Keratinocyte (primary cell): ENCODE data around the gene DET1. TPM values are rescaled to one million over a fixed set of nuclear protein-coding genes. Genes with fewer than 3 reads are reported as not detected.

Experiments
- DNase-seq: peaks from one replicate; pipeline ENCODE4 v3.0.0-alpha.2; 2011; ENCODE audit warnings: low read depth, missing footprints, low spot score
- FAIRE-seq: peaks from 2 replicates; lab custom pipeline; 2011; peaks lifted over from hg19 to GRCh38; lab: Jason Lieb, UNC
- H2AFZ ChIP-seq: 2 replicates; pipeline ENCODE4 v1.6.0; 2012; ENCODE audit warnings: low read length, control low read depth, inconsistent platforms; ENCODE audit not compliant: control insufficient read depth
- H3K27ac ChIP-seq: 2 replicates; pipeline ENCODE4 v1.5.1; 2011; ENCODE audit warnings: low read length; ENCODE audit not compliant: control insufficient read depth, insufficient read depth
- H3K27me3 ChIP-seq: 3 replicates; pipeline ENCODE4 v1.6.0; 2011; ENCODE audit warnings: low read length; ENCODE audit not compliant: control insufficient read depth, insufficient read depth; ENCODE audit errors: extremely low read depth
- H3K36me3 ChIP-seq, 2 experiments: 2 replicates in 1 of 2; 3 replicates in 1 of 2; pipeline ENCODE4 v1.5.1; 2011; ENCODE audit warnings: low read length in 2 of 2, mild to moderate bottlenecking in 1 of 2; ENCODE audit not compliant: control insufficient read depth in 2 of 2, insufficient read depth in 2 of 2; ENCODE audit errors: extremely low read depth in 1 of 2
- H3K4me1 ChIP-seq: 3 replicates; pipeline ENCODE4 v1.5.1; 2011; ENCODE audit warnings: low read length; ENCODE audit not compliant: control insufficient read depth, insufficient read depth; ENCODE audit errors: extremely low read depth
- H3K4me2 ChIP-seq: 3 replicates; pipeline ENCODE4 v1.6.0; 2011; ENCODE audit warnings: low read depth, low read length; ENCODE audit not compliant: control insufficient read depth, insufficient read depth; ENCODE audit errors: extremely low read depth
- H3K4me3 ChIP-seq, 3 experiments: fragments of 200-600 bp in 1 of 3; sonication (generic) in 1 of 3; 2 replicates in 2 of 3; 3 replicates in 1 of 3; pipeline ENCODE4 v1.5.1; 2011 to 2016; ENCODE audit warnings: low read length in 3 of 3, mild to moderate bottlenecking in 3 of 3, control low read depth in 2 of 3, inconsistent platforms in 1 of 3, low read depth in 1 of 3, mixed read lengths in 1 of 3, mixed run types in 1 of 3, moderate library complexity in 1 of 3; ENCODE audit not compliant: control insufficient read depth in 2 of 3, insufficient read depth in 2 of 3; ENCODE audit errors: extremely low read depth in 1 of 3
- H3K79me2 ChIP-seq: 2 replicates; pipeline ENCODE4 v1.6.0; 2012; ENCODE audit warnings: low read length; ENCODE audit not compliant: control insufficient read depth, insufficient read depth
- H3K9ac ChIP-seq: 3 replicates; pipeline ENCODE4 v1.6.0; 2011; ENCODE audit warnings: low read length; ENCODE audit not compliant: control insufficient read depth, insufficient read depth; ENCODE audit errors: extremely low read depth
- H3K9me1 ChIP-seq: 3 replicates; pipeline ENCODE4 v1.6.0; 2011; ENCODE audit warnings: low read length; ENCODE audit not compliant: control insufficient read depth, insufficient read depth; ENCODE audit errors: extremely low read depth
- H3K9me3 ChIP-seq: 2 replicates; pipeline ENCODE4 v1.5.1; 2012; ENCODE audit warnings: low read depth, low read length; ENCODE audit not compliant: control insufficient read depth
- H4K20me1 ChIP-seq: 3 replicates; pipeline ENCODE4 v1.6.0; 2011; ENCODE audit warnings: low read length; ENCODE audit not compliant: control insufficient read depth, insufficient read depth; ENCODE audit errors: extremely low read depth
- CTCF ChIP-seq, 3 experiments: IDR thresholded peaks in 1 of 3; conservative IDR thresholded peaks in 1 of 3; optimal IDR thresholded peaks in 1 of 3; 2 replicates in 2 of 3; 3 replicates in 1 of 3; pipeline versions ENCODE3 to v1.5.1; 2011; ENCODE audit warnings: low read length in 3 of 3, mild to moderate bottlenecking in 3 of 3, moderate library complexity in 2 of 3, control low read depth in 1 of 3, inconsistent platforms in 1 of 3; ENCODE audit not compliant: insufficient read depth in 2 of 3; ENCODE audit errors: extremely low read depth in 1 of 3
- EZH2 ChIP-seq: IDR thresholded peaks from one replicate; pipeline ENCODE4 v1.6.1; 2012; ENCODE audit warnings: inconsistent platforms, mild to moderate bottlenecking, low read length, moderate library complexity
- dilution Hi-C: fragments of 300-500 bp; cut with MboI; formaldehyde crosslinking; loops from one replicate; pipeline ENCODE4 v1.7.0; 2020; ENCODE audit warnings: low sequenced_read_pairs; ENCODE audit not compliant: extremely low pct_ligation_motif_present
- polyA plus RNA-seq, 5 experiments: library from polyadenylated mRNA; depleted of rRNA in 3 of 5; stranded (reverse) in 3 of 5; stranded (forward) in 1 of 5; unstranded in 1 of 5; fragments of >200 nt; gene quantifications; 1 replicate in 1 of 5; 2 replicates in 3 of 5; 3 replicates in 1 of 5; pipeline versions ENCODE4 v1.2.1 to v1.2.3, GENCODE V29; 2011 to 2012; ENCODE audit warnings: missing spikeins in 2 of 5, low read depth in 1 of 5, low replicate concordance in 1 of 5

Gene DET1
- polyA plus RNA-seq, 1 donor (not counting 4 experiments of a cell fraction or from before 2014, with no cell fraction given) = 1.1 TPM

GRCh38 chr15:88509964-88510363, 36.5 kb downstream of the DET1 start:
- H4K20me1 ChIP-seq = no peaks in the 10 kb centered on the region
- no peaks in the 10 kb centered on the region for H3K36me3 ChIP-seq
- H3K9me3 ChIP-seq = no peaks in the 10 kb centered on the region
- no peak overlapping the region for H3K4me2 ChIP-seq
- H3K4me1 ChIP-seq = no peaks in the 10 kb centered on the region
- DNase-seq (no peak), FAIRE-seq (no peak)
- H3K27ac ChIP-seq = no peak overlapping the region
- H3K79me2 ChIP-seq = no peaks in the 10 kb centered on the region
- H3K4me3 ChIP-seq = no peak overlapping the region
- no peaks in the 10 kb centered on the region for H3K27me3 ChIP-seq
- no peak overlapping the region for H2AFZ ChIP-seq
- no peak for TF ChIP-seq CTCF (optimal IDR thresholded peaks at IDR 0.05 in 1 of 3, IDR thresholded peaks at IDR 0.05 in 1 of 3, conservative IDR thresholded peaks at IDR 0.05 in 1 of 3; ENCODE audit: extremely low read depth in 1 of 3, insufficient read depth in 2 of 3, low read length in 3 of 3)
- no peak for TF ChIP-seq EZH2
- dilution Hi-C loops = no loop called here
- H3K9ac ChIP-seq = no peak overlapping the region
- H3K9me1 ChIP-seq = no peaks in the 10 kb centered on the region

- Histone ChIP-seq H3K9me1 (no peaks in the 10 kb centered on the region), H2AFZ (no peak overlapping the region), H3K9me3 (no peaks in the 10 kb centered on the region), H3K4me1 (no peaks in the 10 kb centered on the region), H3K4me2 (no peak overlapping the region), H4K20me1 (no peaks in the 10 kb centered on the region), H3K4me3 (no peak overlapping the region), H3K27me3 (no peaks in the 10 kb centered on the region), H3K27ac (no peak overlapping the region), H3K9ac (no peak overlapping the region), H3K79me2 (no peaks in the 10 kb centered on the region), H3K36me3 (no peaks in the 10 kb centered on the region)
- dilution Hi-C loops = no loop called here
- TF ChIP-seq CTCF (optimal IDR thresholded peaks at IDR 0.05 in 1 of 3, IDR thresholded peaks at IDR 0.05 in 1 of 3, conservative IDR thresholded peaks at IDR 0.05 in 1 of 3; ENCODE audit: extremely low read depth in 1 of 3, insufficient read depth in 2 of 3, low read length in 3 of 3) = no peak
- no peak for TF ChIP-seq EZH2
- no peak for DNase-seq
- FAIRE-seq = no peak
Measured at GRCh38 chr15:88509321-88509720, 37.2 kb downstream of the DET1 start.
